Loucy (cell line): ENCODE results near the gene GRID2IP.
"Not testable (repeated sequence)": the region's sequence is repeated elsewhere in the genome, so short reads cannot be mapped to it uniquely, and the experiment has no call there.

ENCODE experiments used
- H2AFZ ChIP-seq: fragments of 200-600 bp; sonication (generic); 2 replicates; pipeline ENCODE4 v1.6.0; 2016; ENCODE audit warnings: antibody characterized with exemption, mild to moderate bottlenecking, low read length, moderate library complexity
- H3F3A ChIP-seq: fragments of 200-600 bp; 2 replicates; pipeline ENCODE4 v1.6.0; 2016; ENCODE audit warnings: antibody characterized with exemption, low read depth, mild to moderate bottlenecking
- H3K27me3 ChIP-seq: fragments of 200-600 bp; sonication (generic); 2 replicates; pipeline ENCODE4 v1.6.1; 2014; ENCODE audit warnings: low read length, mild to moderate bottlenecking; ENCODE audit not compliant: insufficient read depth, poor library complexity, severe bottlenecking
- H3K36me3 ChIP-seq: fragments of 200-600 bp; sonication (generic); 2 replicates; pipeline ENCODE4 v1.6.1; 2016; ENCODE audit warnings: low read length; ENCODE audit not compliant: insufficient read depth
- H3K4me1 ChIP-seq: fragments of 200-600 bp; sonication (generic); 2 replicates; pipeline ENCODE4 v1.5.1; 2014; ENCODE audit warnings: low read length, mild to moderate bottlenecking; ENCODE audit not compliant: insufficient read depth, poor library complexity, severe bottlenecking
- H3K4me2 ChIP-seq: fragments of 200-600 bp; sonication (generic); 2 replicates; pipeline ENCODE4 v1.6.0; 2014; ENCODE audit warnings: antibody characterized with exemption, low read length, low read depth, mild to moderate bottlenecking; ENCODE audit not compliant: poor library complexity, severe bottlenecking
- H3K4me3 ChIP-seq: fragments of 200-600 bp; sonication (generic); 2 replicates; pipeline ENCODE4 v1.5.1; 2014; ENCODE audit warnings: low read length, mild to moderate bottlenecking, mixed read lengths; ENCODE audit not compliant: poor library complexity, severe bottlenecking
- H3K79me2 ChIP-seq: fragments of 200-600 bp; sonication (generic); 2 replicates; pipeline ENCODE4 v1.6.1; 2014; ENCODE audit warnings: low read length; ENCODE audit not compliant: insufficient read depth
- H3K9ac ChIP-seq: fragments of 200-600 bp; sonication (generic); 2 replicates; pipeline ENCODE4 v1.6.0; 2014; ENCODE audit warnings: mild to moderate bottlenecking, low read depth, low read length, moderate library complexity; ENCODE audit not compliant: poor library complexity, severe bottlenecking
- H3K9me2 ChIP-seq: fragments of 200-600 bp; sonication (generic); replicated peaks from 2 replicates; pipeline ENCODE4 v1.6.1; 2016; ENCODE audit warnings: low read depth, low read length, mixed read lengths
- H3K9me3 ChIP-seq: fragments of 200-600 bp; sonication (generic); 2 replicates; pipeline ENCODE4 v1.6.1; 2014; ENCODE audit warnings: mild to moderate bottlenecking, antibody characterized with exemption, low read length, low read depth; ENCODE audit not compliant: insufficient read depth
- H4K20me1 ChIP-seq: fragments of 200-600 bp; sonication (generic); 2 replicates; pipeline ENCODE4 v1.6.0; 2014; ENCODE audit warnings: antibody characterized with exemption, low read length, mild to moderate bottlenecking; ENCODE audit not compliant: insufficient read depth, poor library complexity, severe bottlenecking
- EZH2phosphoT487 ChIP-seq: fragments of 200-600 bp; IDR thresholded peaks from 2 replicates; pipeline ENCODE4 v1.6.1; 2018; ENCODE audit warnings: antibody characterized with exemption, mild to moderate bottlenecking, moderate library complexity, borderline replicate concordance
- TF ChIP-seq, protein P1 (sequence below): fragments of 200-600 bp; sonication (generic); conservative IDR thresholded peaks from 2 replicates; pipeline ENCODE4 v1.5.1; 2014; ENCODE audit warnings: mild to moderate bottlenecking, antibody characterized with exemption, low read length

GRID2IP gene

DNA sequence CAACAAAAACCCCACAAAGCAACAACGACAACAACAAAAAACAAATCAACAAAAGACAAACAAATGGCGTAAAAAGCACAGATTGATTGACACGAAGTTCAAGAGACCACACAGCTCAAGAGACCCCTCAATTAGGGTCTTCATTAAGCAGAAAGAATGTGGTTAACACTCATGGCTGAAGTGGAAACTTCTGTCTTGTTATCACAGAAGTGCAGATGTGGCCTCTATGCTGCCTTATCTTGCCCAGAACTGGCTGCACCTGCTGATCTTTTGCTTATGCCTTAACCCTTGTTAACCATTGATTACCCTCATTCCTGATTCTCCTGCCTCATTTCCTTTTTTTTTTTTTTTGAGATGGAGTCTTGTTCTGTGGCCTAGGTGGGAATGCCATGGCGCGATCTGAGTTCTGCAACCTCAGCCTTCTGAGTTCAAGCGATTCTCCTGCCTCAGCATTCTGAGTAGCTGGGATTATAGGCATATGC, 100.0 kb downstream of the GRID2IP start:
- Histone ChIP-seq H3K4me2 (no peak overlapping the region), H3K36me3 (no peaks in the 10 kb centered on the region), H3K79me2 (peaks cover 19% of the 10 kb centered on the region), H3K4me1 (no peaks in the 10 kb centered on the region), H4K20me1 (no peaks in the 10 kb centered on the region), H3K9ac (no peak overlapping the region), H3K9me3 (no peaks in the 10 kb centered on the region), H3K9me2 (no peaks in the 10 kb centered on the region), H2AFZ (no peak overlapping the region), H3F3A (no peaks in the 10 kb centered on the region), H3K27me3 (no peaks in the 10 kb centered on the region), H3K4me3 (no peak overlapping the region)
- TF ChIP-seq, protein P1, sequence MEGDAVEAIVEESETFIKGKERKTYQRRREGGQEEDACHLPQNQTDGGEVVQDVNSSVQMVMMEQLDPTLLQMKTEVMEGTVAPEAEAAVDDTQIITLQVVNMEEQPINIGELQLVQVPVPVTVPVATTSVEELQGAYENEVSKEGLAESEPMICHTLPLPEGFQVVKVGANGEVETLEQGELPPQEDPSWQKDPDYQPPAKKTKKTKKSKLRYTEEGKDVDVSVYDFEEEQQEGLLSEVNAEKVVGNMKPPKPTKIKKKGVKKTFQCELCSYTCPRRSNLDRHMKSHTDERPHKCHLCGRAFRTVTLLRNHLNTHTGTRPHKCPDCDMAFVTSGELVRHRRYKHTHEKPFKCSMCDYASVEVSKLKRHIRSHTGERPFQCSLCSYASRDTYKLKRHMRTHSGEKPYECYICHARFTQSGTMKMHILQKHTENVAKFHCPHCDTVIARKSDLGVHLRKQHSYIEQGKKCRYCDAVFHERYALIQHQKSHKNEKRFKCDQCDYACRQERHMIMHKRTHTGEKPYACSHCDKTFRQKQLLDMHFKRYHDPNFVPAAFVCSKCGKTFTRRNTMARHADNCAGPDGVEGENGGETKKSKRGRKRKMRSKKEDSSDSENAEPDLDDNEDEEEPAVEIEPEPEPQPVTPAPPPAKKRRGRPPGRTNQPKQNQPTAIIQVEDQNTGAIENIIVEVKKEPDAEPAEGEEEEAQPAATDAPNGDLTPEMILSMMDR, result no peak
- no peak for TF ChIP-seq EZH2phosphoT487

DNA sequence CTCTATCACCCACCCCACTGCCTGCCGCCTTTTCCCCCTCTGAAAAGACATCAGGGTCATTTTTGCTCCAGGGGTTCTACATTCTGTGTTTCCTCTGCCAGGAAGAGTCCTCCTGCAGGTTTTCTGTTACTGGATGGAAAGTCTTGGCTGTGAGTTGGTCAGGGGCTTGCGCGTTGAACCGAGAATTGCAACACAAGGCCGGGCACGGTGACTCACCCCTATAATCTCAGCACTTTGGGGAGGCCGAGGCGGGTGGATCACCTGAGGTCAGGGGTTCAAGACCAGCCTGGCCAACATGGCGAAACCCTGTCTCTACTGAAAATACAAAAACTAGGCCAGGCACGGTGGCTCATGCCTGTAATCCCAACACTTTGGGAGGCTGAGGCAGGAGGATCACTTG, 100.7 kb downstream of the GRID2IP start:
- H3K4me2 ChIP-seq, H3K36me3 ChIP-seq, H3K9me3 ChIP-seq, H3K4me3 ChIP-seq, H3K4me1 ChIP-seq, H4K20me1 ChIP-seq, H3F3A ChIP-seq, H3K27me3 ChIP-seq, H3K9ac ChIP-seq, H2AFZ ChIP-seq, H3K9me2 ChIP-seq: not testable (repeated sequence)
- peaks cover 25% of the 10 kb centered on the region for H3K79me2 ChIP-seq

DNA sequence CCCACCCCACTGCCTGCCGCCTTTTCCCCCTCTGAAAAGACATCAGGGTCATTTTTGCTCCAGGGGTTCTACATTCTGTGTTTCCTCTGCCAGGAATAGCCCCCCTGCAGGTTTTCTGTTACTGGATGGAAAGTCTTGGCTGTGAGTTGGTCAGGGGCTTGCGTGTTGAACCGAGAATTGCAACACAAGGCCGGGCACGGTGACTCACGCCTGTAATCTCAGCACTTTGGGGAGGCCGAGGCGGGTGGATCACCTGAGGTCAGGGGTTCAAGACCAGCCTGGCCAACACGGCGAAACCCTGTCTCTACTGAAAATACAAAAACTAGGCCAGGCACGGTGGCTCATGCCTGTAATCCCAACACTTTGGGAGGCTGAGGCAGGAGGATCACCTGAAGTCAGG, 101.4 kb downstream of the GRID2IP start:
- H3K9ac ChIP-seq, H3F3A ChIP-seq, H3K36me3 ChIP-seq, H3K27me3 ChIP-seq, H4K20me1 ChIP-seq, H3K4me1 ChIP-seq, H3K4me3 ChIP-seq, H3K9me3 ChIP-seq, H3K4me2 ChIP-seq, H2AFZ ChIP-seq, H3K9me2 ChIP-seq: not testable (repeated sequence)
- H3K79me2 ChIP-seq, result peaks cover 32% of the 10 kb centered on the region

DNA sequence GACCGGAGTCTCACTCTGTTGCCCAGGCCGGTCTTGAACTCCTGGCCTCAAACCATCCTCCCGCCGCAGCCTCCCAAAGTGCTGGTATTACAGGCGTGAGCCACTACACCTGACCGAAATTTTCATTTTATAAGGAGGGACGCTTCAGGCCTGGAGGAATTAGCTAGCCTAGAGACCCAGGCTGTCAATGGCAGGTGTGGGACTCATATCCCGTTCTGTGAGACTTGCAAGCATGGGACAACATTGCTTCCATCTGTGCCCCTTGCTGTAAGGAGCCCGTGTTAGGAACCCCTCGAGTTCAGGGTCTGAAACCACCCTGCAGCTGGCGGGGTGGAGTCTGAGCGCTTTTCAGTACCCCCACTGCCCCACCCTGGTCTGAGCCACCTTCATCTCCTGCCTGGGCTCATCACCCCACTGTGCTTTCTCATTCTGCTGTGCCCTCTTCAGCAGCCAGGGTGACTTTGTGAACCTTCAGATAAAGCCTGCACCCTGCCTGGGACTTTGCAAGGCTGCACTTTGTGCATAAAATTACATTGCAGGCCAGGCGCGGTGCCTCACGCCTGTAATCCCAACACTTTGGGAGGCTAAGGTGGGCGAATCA, 102.2 kb downstream of the GRID2IP start:
- peak overlapping the region; percentile 28 for H3K9ac ChIP-seq
- no peaks in the 10 kb centered on the region for H3K9me2 ChIP-seq
- H4K20me1 ChIP-seq, result peaks cover 7% of the 10 kb centered on the region
- no peaks in the 10 kb centered on the region for H3K36me3 ChIP-seq
- no peak for TF ChIP-seq EZH2phosphoT487
- H3K4me1 ChIP-seq, result peaks cover 10% of the 10 kb centered on the region
- no peaks in the 10 kb centered on the region for H3F3A ChIP-seq
- H3K79me2 ChIP-seq, result peaks cover 41% of the 10 kb centered on the region
- H3K27me3 ChIP-seq, result no peaks in the 10 kb centered on the region
- peak overlapping the region; percentile 96 for H3K4me3 ChIP-seq
- no peak overlapping the region for H2AFZ ChIP-seq
- peak overlapping the region; percentile 77 for H3K4me2 ChIP-seq
- no peaks in the 10 kb centered on the region for H3K9me3 ChIP-seq
